ENCODE measurements around the gene NEMF.
"Not testable (repeated sequence)": the region's sequence is repeated elsewhere in the genome, so short reads cannot be mapped to it uniquely, and the experiment has no call there.

Gene NEMF

DNA sequence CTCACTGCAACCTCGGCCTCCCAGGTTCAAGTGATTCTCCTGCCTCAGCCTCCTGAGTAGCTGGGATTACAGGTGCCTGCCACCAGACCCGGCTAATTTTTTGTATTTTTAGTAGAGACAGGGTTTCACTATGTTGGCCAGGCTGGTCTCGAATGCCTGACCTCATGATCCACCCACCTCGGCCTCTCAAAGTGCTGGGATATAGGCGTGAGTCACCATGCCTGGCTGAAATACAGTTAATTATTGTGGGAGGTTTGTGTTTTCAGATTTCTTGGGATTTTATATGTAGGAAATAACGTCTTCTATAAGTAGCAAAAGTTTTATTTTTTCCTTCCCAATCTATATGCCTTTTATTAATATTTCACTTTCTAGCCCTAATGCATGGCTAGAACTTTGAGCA lies 21.0 kb upstream of the NEMF start:
- H3K27me3 ChIP-seq (ENCODE audit: control insufficient read depth, insufficient read depth, low read length); H3K4me3 ChIP-seq (ENCODE audit: low read depth, low read length); H3K36me3 ChIP-seq (ENCODE audit: control insufficient read depth, insufficient read depth, low read length); H3K9me3 ChIP-seq (ENCODE audit: control insufficient read depth, insufficient read depth, low read depth, low read length); H3K4me1 ChIP-seq (ENCODE audit: control insufficient read depth, insufficient read depth, low read length); H3K9ac ChIP-seq (ENCODE audit: low read length); H3K27ac ChIP-seq (ENCODE audit: low read depth, low read length): not testable (repeated sequence)

DNA sequence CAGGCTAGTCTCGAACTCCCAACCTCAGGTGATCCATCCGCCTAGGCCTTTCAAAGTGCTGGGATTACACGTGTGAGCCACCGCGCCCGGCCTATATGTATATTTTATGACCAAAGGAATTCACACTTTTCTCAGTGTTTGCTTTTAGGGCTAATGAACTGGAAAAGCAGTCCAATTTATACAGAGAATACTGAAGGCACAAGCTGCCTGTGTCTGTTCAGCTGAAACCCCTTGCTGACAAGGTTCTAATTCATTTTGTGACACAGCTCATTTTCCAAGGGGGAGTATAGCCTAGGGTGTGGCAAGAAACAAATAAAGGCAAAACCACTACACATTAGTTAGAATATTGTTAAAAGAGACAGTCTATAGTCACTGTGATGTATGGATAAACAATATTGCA lies 18.3 kb upstream of the NEMF start:
- H3K4me3 ChIP-seq (ENCODE audit: low read depth, low read length), result no peak overlapping the region
- H3K9ac ChIP-seq (ENCODE audit: low read length), result no peak overlapping the region
- H3K4me1 ChIP-seq (ENCODE audit: control insufficient read depth, insufficient read depth, low read length), result no peaks in the 10 kb centered on the region
- no peaks in the 10 kb centered on the region for H3K9me3 ChIP-seq (ENCODE audit: control insufficient read depth, insufficient read depth, low read depth, low read length)
- no peaks in the 10 kb centered on the region for H3K27me3 ChIP-seq (ENCODE audit: control insufficient read depth, insufficient read depth, low read length)
- no peak overlapping the region for H3K27ac ChIP-seq (ENCODE audit: low read depth, low read length)
- H3K36me3 ChIP-seq (ENCODE audit: control insufficient read depth, insufficient read depth, low read length), result no peaks in the 10 kb centered on the region

DNA sequence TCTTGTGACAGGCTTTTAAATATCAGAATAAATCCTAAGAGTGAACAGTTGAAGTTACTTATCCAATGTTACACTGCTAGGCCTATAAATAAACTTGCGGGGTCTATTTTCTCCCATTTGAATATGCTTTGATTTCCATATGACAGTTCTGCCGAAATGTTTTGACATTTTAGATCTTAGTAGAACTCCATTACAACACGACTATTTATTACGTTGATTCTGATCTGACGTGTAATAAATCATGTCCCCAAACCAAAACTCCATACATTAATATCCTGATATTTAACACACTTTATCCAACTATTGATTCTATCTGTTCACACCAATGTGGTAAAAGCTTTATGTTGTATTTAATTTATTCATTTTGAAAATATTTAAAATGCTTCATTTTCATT lies 16.1 kb upstream of the NEMF start:
- Histone ChIP-seq H3K9ac (ENCODE audit: low read length) (no peak overlapping the region), H3K4me3 (ENCODE audit: low read depth, low read length) (peak overlapping the region; percentile 64), H3K4me1 (ENCODE audit: control insufficient read depth, insufficient read depth, low read length) (peaks cover 4% of the 10 kb centered on the region), H3K9me3 (ENCODE audit: control insufficient read depth, insufficient read depth, low read depth, low read length) (no peaks in the 10 kb centered on the region), H3K27ac (ENCODE audit: low read depth, low read length) (no peak overlapping the region), H3K36me3 (ENCODE audit: control insufficient read depth, insufficient read depth, low read length) (no peaks in the 10 kb centered on the region), H3K27me3 (ENCODE audit: control insufficient read depth, insufficient read depth, low read length) (no peaks in the 10 kb centered on the region)

DNA sequence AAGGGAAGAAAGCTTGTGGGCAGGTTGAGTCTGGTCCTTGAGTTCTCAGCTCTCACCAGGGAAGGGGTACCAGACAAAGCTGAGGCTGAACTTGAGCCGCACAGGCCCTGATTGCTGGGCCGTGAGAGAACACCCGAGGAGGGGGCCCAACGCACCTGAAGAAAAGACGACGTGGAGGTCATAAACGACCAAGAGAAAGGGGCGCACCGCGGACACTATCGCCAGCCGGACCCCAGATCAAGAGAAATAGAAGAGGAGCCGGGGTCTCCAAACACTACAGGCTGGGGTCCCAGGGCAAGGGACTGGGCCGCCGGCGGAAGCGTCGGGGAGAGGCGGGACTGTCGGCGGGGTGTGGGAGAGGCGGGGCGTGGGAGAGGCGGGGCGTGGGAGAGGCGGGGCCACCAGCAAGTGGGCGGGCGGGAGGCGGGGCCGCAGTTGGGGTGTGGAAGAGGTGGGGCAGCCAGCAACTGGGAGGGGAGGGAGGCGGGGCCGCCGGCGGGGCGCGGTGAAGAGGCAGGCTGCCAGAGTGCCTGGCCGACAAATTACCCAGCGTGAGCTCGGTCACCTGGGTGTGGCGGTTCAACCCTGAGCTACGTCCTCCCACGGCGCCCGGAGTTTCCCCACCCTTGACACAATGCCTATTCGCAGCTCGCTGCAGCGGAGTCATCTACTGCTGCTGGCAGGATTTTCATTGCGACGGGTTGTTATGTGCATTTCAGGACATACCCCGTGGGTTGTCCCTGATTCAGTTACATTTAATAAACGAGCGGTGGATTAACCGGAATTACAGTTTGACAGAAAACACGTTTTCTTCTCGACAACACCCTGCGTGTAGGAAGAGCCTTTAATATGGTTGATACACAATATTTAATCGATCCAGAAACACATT lies 15.5 kb upstream of the NEMF start:
- peak overlapping the region; percentile 24; the same call in 1 of the 2 replicates for H3K27ac ChIP-seq (ENCODE audit: low read depth, low read length)
- peak overlapping the region; percentile 84 for H3K9ac ChIP-seq (ENCODE audit: low read length)
- no peaks in the 10 kb centered on the region for H3K27me3 ChIP-seq (ENCODE audit: control insufficient read depth, insufficient read depth, low read length)
- H3K9me3 ChIP-seq (ENCODE audit: control insufficient read depth, insufficient read depth, low read depth, low read length), result no peaks in the 10 kb centered on the region
- no peaks in the 10 kb centered on the region for H3K36me3 ChIP-seq (ENCODE audit: control insufficient read depth, insufficient read depth, low read length)
- peak overlapping the region; percentile 65 for H3K4me3 ChIP-seq (ENCODE audit: low read depth, low read length)
- H3K4me1 ChIP-seq (ENCODE audit: control insufficient read depth, insufficient read depth, low read length), result peaks cover 4% of the 10 kb centered on the region

DNA sequence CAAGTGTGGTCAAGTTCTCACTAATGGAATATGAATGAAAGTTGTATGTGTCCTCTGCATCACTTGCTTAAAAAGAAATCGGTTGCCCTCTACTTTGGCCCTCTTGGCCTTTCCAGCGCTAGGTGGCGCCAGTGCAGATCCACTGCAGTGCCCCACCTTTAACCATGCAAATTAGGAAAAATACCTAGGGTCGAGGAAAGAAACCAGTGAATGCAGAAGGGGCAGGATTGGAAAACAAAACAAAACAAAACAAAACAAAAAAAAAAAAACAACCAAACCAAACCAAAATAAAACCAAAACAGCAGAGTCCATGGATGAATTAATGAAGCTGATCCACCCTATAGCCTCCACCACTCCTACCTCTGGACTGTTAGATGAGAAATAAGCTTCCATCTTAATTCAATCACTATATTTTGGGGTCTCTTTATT lies 12.9 kb upstream of the NEMF start:
- Histone ChIP-seq H3K4me3 (ENCODE audit: low read depth, low read length) (no peak overlapping the region), H3K4me1 (ENCODE audit: control insufficient read depth, insufficient read depth, low read length) (peaks cover 6% of the 10 kb centered on the region), H3K27me3 (ENCODE audit: control insufficient read depth, insufficient read depth, low read length) (no peaks in the 10 kb centered on the region), H3K9me3 (ENCODE audit: control insufficient read depth, insufficient read depth, low read depth, low read length) (no peaks in the 10 kb centered on the region), H3K9ac (ENCODE audit: low read length) (no peak overlapping the region), H3K27ac (ENCODE audit: low read depth, low read length) (no peak overlapping the region), H3K36me3 (ENCODE audit: control insufficient read depth, insufficient read depth, low read length) (no peaks in the 10 kb centered on the region)

DNA sequence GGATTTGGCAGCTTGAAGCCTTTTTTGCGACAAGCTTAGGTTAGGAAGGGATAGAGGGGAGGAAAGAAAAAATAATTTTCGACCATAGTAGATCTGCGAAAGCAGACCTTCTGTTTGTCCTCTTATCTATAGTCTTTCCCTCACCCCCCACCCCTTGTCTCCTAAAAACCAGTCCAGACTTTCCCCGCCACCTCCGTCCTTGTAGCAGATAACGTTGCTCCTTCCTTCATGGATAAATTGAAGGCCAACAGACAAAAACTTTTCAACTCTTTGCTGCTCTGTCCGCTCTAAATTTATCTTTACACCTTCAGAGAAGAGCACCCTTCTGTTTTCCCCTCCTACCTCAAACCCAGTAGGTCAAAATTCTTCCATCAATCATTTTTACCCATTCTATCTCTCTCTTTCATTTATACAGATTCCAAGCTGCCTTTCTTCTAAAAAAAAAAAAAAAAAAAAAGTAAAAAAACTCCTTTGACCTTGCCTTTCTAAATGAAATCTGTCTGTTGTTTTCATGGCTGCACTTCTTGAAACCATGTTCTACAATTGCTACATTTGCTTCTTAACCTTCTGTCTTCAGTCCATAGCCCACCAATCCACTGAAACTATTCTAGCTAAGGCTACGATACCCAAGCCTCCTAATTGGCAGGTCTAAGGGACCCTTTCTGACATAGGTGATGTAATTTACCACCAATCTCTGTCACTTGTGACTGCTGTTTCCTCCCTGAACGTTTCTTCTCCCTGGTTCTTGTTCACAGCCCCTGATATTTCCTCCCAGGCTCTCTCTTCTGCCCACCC lies 11.1 kb upstream of the NEMF start:
- H3K4me3 ChIP-seq (ENCODE audit: low read depth, low read length), result peak overlapping the region; percentile 86
- peak overlapping the region; percentile 90 for H3K9ac ChIP-seq (ENCODE audit: low read length)
- H3K27me3 ChIP-seq (ENCODE audit: control insufficient read depth, insufficient read depth, low read length), result no peaks in the 10 kb centered on the region
- peaks cover 7% of the 10 kb centered on the region for H3K4me1 ChIP-seq (ENCODE audit: control insufficient read depth, insufficient read depth, low read length)
- H3K27ac ChIP-seq (ENCODE audit: low read depth, low read length), result no peak overlapping the region; the same call in 1 of the 2 replicates
- H3K9me3 ChIP-seq (ENCODE audit: control insufficient read depth, insufficient read depth, low read depth, low read length), result no peaks in the 10 kb centered on the region
- no peaks in the 10 kb centered on the region for H3K36me3 ChIP-seq (ENCODE audit: control insufficient read depth, insufficient read depth, low read length)

DNA sequence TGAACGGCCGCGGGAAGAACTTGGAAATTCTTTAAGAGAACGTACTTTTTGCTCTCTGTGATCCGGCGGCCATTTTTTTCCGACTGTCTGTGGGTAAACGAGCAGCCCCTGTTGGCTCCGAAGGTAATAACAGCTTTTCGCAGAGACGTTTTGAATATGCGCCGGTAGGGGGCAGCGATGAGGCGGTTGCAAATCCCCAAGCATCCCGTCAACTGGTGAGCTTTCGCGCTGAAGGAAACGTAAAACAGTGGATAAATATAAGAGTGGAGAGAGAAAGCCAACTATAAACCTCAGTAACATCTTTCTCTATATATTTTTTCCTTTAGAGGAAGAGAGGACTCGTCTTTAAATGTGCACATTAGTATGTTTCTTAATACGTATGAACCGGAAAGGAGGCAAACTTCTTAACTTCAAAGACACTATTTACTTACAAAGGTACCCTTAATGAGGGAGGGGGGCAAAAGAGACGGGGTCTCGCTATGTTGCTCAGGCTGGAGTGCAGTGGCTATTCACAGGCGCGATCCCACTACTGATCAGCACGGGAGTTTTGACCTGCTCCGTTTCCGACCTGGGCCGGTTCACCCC lies 9.6 kb upstream of the NEMF start:
- Histone ChIP-seq H3K9me3 (ENCODE audit: control insufficient read depth, insufficient read depth, low read depth, low read length) (no peaks in the 10 kb centered on the region), H3K4me3 (ENCODE audit: low read depth, low read length) (peak overlapping the region; percentile 81), H3K4me1 (ENCODE audit: control insufficient read depth, insufficient read depth, low read length) (peaks cover 7% of the 10 kb centered on the region), H3K27ac (ENCODE audit: low read depth, low read length) (peak overlapping the region; percentile 93), H3K27me3 (ENCODE audit: control insufficient read depth, insufficient read depth, low read length) (no peaks in the 10 kb centered on the region), H3K9ac (ENCODE audit: low read length) (peak overlapping the region; percentile 98), H3K36me3 (ENCODE audit: control insufficient read depth, insufficient read depth, low read length) (no peaks in the 10 kb centered on the region)

DNA sequence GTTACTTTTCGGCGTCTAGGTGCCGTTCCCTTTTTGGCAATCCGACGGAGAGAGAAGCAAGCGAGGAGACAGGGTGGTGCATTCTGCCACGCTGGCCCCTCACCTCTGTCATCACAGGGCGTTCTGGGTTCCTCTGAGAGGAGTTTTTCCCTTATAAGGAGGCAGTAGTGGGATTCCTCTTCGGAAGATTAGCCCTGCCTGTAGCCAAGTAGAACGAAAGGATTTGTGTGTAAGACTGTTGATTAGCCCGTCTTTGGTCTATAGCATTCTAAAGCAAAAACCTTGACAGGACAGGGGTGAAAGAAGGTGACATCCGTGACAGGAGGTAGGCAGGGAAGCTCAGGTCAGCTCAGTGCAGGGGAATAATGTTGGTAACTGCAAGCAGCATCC lies 9.1 kb upstream of the NEMF start:
- H3K4me1 ChIP-seq (ENCODE audit: control insufficient read depth, insufficient read depth, low read length), result peaks cover 7% of the 10 kb centered on the region
- H3K4me3 ChIP-seq (ENCODE audit: low read depth, low read length), result peak overlapping the region; percentile 81
- H3K27ac ChIP-seq (ENCODE audit: low read depth, low read length), result peak overlapping the region; percentile 93
- no peaks in the 10 kb centered on the region for H3K36me3 ChIP-seq (ENCODE audit: control insufficient read depth, insufficient read depth, low read length)
- no peaks in the 10 kb centered on the region for H3K27me3 ChIP-seq (ENCODE audit: control insufficient read depth, insufficient read depth, low read length)
- H3K9ac ChIP-seq (ENCODE audit: low read length), result peak overlapping the region; percentile 98
- H3K9me3 ChIP-seq (ENCODE audit: control insufficient read depth, insufficient read depth, low read depth, low read length), result no peaks in the 10 kb centered on the region

DNA sequence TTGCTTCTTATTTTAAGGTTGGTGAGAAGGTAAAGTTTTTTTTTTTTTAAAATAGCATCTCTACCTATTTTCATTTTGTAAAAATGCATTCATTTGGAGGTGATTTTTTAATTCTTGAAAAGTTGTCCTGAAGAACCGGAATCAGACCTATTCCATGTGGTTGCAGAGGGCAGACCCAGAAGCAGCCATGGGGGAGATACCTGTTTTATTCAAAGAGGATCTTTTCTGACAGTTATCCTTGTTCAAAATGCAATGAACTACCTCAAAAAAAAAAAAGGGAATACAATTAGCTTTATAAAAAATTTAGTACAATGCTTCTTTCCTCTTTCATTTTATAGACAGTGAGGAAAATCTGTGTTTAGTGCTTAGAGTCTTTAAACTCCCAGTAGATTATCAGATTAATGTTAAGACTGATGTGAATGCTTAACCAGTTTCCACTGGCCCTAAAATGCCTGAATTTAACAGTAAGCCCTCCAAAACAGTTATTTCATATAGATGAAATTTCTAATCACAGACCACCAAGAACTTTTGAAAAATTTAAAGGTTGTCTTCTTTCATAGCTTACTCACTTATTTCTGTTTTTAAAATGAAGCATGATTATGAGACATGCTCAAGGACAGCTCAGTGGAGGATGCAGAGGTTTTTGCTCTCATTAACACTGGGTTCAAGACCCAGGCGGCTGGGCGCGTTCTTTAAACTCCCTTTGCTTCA lies 8.6 kb upstream of the NEMF start:
- Histone ChIP-seq H3K4me3 (ENCODE audit: low read depth, low read length) (peak overlapping the region; percentile 81), H3K9me3 (ENCODE audit: control insufficient read depth, insufficient read depth, low read depth, low read length) (no peaks in the 10 kb centered on the region), H3K36me3 (ENCODE audit: control insufficient read depth, insufficient read depth, low read length) (no peaks in the 10 kb centered on the region), H3K9ac (ENCODE audit: low read length) (peak overlapping the region; percentile 98), H3K4me1 (ENCODE audit: control insufficient read depth, insufficient read depth, low read length) (peaks cover 7% of the 10 kb centered on the region), H3K27ac (ENCODE audit: low read depth, low read length) (peak overlapping the region; percentile 93), H3K27me3 (ENCODE audit: control insufficient read depth, insufficient read depth, low read length) (no peaks in the 10 kb centered on the region)

DNA sequence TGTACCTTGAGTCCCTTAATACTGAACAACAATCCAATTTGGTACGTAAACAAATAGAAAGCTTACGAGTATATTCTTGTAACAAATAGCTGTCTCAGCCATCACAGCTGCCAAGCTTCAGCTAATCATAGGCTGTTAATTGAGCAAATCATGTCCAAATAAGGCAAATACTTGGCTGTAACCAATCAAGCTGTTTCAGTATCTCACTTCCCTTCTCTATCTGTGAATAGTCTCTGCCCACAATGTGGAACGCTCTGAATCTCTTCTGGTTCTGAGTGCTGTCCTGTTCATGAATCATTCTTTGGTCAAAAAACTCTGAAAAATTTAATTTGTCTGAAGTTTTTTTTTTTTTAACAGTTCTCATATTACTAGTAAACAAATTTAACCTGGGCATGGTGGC lies 5.8 kb upstream of the NEMF start:
- Histone ChIP-seq H3K36me3 (ENCODE audit: control insufficient read depth, insufficient read depth, low read length) (no peaks in the 10 kb centered on the region), H3K9me3 (ENCODE audit: control insufficient read depth, insufficient read depth, low read depth, low read length) (no peaks in the 10 kb centered on the region), H3K9ac (ENCODE audit: low read length) (no peak overlapping the region), H3K4me1 (ENCODE audit: control insufficient read depth, insufficient read depth, low read length) (peaks cover 3% of the 10 kb centered on the region; the same call in 1 of the 2 replicates), H3K27me3 (ENCODE audit: control insufficient read depth, insufficient read depth, low read length) (no peaks in the 10 kb centered on the region), H3K27ac (ENCODE audit: low read depth, low read length) (no peak overlapping the region), H3K4me3 (ENCODE audit: low read depth, low read length) (no peak overlapping the region)
